Measurements from ENCODE around the gene ARHGAP15. TPM values are rescaled to one million over a fixed set of nuclear protein-coding genes. Genes with fewer than 3 reads are reported as not detected.

Gene ARHGAP15
- total RNA-seq, 1 experiment from 2014 or later, result 0.42 TPM

DNA sequence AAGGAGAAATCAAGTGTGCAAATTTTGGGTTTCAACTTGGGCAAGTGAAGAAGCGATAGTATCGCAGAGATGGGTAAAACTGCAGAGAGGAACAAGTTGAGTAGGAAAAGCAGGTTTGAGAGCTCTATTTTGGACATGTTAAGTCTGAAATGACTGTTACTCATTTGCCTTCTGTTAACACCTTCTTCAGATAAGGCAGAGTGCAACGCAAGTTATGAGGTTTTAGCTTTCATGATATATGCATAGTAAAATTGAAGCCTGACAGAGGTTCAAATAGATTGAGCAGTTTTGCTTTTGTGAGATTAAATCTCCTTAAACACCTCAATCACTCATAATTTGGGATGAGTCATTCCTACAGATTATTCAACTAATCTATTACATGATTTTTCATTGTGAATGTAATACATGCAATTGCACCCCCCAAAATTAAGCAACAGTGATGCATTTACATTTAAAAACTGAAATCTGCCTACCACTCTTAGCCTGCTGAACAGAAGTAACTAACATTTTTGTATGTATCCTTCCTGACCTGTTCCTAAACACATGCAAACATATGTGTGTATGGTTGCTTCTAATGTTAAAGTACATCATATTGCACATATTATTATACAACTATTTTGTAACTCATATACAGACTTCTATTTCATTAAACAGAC is 575.4 kb downstream of the ARHGAP15 start:
- H3K27ac ChIP-seq (ENCODE audit: low read depth, low read length), result no peak overlapping the region
- ChIA-PET RAD21 (ENCODE audit: low non-redundant PET in 1 of 2, low total read pairs in 2 of 2, uncharacterized antibody in 2 of 2, unreplicated experiment in 2 of 2) (no interaction called here), CTCF (no interaction called here), POLR2A (no interaction called here)
- DNase-seq (ENCODE audit: low read depth, low spot score) (no peak), ATAC-seq (no peak)
- H3K36me3 ChIP-seq (ENCODE audit: control insufficient read depth in 1 of 2, insufficient read depth in 2 of 2, low read length in 2 of 2), result no peaks in the 10 kb centered on the region
- no peaks in the 10 kb centered on the region for H3K9me3 ChIP-seq (ENCODE audit: control insufficient read depth in 1 of 2, insufficient read depth in 1 of 2, low read depth in 1 of 2, low read length in 2 of 2)
- no peaks in the 10 kb centered on the region for H3K9me2 ChIP-seq (ENCODE audit: insufficient read depth)
- no peak overlapping the region for H2AFZ ChIP-seq (ENCODE audit: low read depth, low read length, poor library complexity, severe bottlenecking)
- H3K9ac ChIP-seq (ENCODE audit: low read length), result no peak overlapping the region
- no TSS peak for BruUV-seq (replicated peaks)
- no peak overlapping the region for H3K4me3 ChIP-seq (replicated peaks in 1 of 2; ENCODE audit: low read depth in 1 of 2, low read length in 2 of 2)
- H3K4me2 ChIP-seq (ENCODE audit: low read length), result no peak overlapping the region
- H3K4me1 ChIP-seq (ENCODE audit: control insufficient read depth in 1 of 2, insufficient read depth in 2 of 2, low read length in 2 of 2), result no peaks in the 10 kb centered on the region
- H4K20me1 ChIP-seq (ENCODE audit: insufficient read depth), result no peaks in the 10 kb centered on the region
- no peaks in the 10 kb centered on the region for H3K79me2 ChIP-seq (ENCODE audit: insufficient read depth, low read length)
- H3K27me3 ChIP-seq (ENCODE audit: insufficient read depth, low read length), result no peaks in the 10 kb centered on the region
- TF ChIP-seq, protein P1, sequence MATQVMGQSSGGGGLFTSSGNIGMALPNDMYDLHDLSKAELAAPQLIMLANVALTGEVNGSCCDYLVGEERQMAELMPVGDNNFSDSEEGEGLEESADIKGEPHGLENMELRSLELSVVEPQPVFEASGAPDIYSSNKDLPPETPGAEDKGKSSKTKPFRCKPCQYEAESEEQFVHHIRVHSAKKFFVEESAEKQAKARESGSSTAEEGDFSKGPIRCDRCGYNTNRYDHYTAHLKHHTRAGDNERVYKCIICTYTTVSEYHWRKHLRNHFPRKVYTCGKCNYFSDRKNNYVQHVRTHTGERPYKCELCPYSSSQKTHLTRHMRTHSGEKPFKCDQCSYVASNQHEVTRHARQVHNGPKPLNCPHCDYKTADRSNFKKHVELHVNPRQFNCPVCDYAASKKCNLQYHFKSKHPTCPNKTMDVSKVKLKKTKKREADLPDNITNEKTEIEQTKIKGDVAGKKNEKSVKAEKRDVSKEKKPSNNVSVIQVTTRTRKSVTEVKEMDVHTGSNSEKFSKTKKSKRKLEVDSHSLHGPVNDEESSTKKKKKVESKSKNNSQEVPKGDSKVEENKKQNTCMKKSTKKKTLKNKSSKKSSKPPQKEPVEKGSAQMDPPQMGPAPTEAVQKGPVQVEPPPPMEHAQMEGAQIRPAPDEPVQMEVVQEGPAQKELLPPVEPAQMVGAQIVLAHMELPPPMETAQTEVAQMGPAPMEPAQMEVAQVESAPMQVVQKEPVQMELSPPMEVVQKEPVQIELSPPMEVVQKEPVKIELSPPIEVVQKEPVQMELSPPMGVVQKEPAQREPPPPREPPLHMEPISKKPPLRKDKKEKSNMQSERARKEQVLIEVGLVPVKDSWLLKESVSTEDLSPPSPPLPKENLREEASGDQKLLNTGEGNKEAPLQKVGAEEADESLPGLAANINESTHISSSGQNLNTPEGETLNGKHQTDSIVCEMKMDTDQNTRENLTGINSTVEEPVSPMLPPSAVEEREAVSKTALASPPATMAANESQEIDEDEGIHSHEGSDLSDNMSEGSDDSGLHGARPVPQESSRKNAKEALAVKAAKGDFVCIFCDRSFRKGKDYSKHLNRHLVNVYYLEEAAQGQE (IDR thresholded peaks at IDR 0.05; ENCODE audit: low read depth), result no peak
- TF ChIP-seq, protein P2, sequence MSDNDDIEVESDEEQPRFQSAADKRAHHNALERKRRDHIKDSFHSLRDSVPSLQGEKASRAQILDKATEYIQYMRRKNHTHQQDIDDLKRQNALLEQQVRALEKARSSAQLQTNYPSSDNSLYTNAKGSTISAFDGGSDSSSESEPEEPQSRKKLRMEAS (IDR thresholded peaks at IDR 0.05), result no peak
- TF ChIP-seq EZH2phosphoT487 (IDR thresholded peaks at IDR 0.05; ENCODE audit: borderline replicate concordance) (no peak), JUND (IDR thresholded peaks at IDR 0.05) (no peak)
- intact Hi-C loops (cut with micrococcal nuclease), result no loop called here

DNA sequence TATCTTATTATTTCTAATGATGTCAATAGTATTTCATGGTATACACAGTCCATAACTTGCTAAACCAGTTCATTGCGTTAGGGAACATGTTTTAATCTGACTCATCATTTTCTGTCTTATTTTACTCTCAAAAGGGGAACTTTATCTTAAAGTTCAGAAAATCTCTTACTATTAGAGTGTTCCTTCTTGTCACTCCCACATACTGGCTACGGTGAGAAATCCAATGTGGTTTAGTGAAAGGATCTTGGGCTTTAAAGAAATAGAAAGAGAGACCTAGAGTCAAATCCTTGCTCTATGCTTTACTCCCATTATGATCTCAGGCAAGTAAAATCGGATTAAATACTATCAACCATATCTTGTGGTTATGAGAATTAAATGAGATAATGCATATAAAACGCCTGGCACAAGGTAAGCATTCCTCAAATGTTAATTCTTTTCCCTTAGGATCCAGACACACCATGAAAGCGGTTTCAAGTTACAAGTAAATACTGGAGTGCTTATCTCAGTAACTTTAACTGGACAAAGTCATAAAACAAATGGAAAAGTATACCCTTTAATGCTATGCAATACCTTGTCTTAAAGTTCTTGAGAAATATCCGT is 576.0 kb downstream of the ARHGAP15 start:
- H4K20me1 ChIP-seq (ENCODE audit: insufficient read depth), result no peaks in the 10 kb centered on the region
- H3K27ac ChIP-seq (ENCODE audit: low read depth, low read length), result no peak overlapping the region
- BruUV-seq (replicated peaks), result no TSS peak
- POLR2A ChIA-PET, result no interaction called here
- no peaks in the 10 kb centered on the region for H3K9me3 ChIP-seq (ENCODE audit: control insufficient read depth in 1 of 2, insufficient read depth in 1 of 2, low read depth in 1 of 2, low read length in 2 of 2)
- no peak overlapping the region for H3K4me3 ChIP-seq (replicated peaks in 1 of 2; ENCODE audit: low read depth in 1 of 2, low read length in 2 of 2)
- RAD21 ChIA-PET (ENCODE audit: low non-redundant PET in 1 of 2, low total read pairs in 2 of 2, uncharacterized antibody in 2 of 2, unreplicated experiment in 2 of 2), result no interaction called here
- H3K27me3 ChIP-seq (ENCODE audit: insufficient read depth, low read length), result no peaks in the 10 kb centered on the region
- no peaks in the 10 kb centered on the region for H3K79me2 ChIP-seq (ENCODE audit: insufficient read depth, low read length)
- no peaks in the 10 kb centered on the region for H3K9me2 ChIP-seq (ENCODE audit: insufficient read depth)
- H3K4me2 ChIP-seq (ENCODE audit: low read length), result no peak overlapping the region
- CTCF ChIA-PET, result no interaction called here
- ATAC-seq (no peak), DNase-seq (ENCODE audit: low read depth, low spot score) (no peak)
- no peak overlapping the region for H3K9ac ChIP-seq (ENCODE audit: low read length)
- H2AFZ ChIP-seq (ENCODE audit: low read depth, low read length, poor library complexity, severe bottlenecking), result no peak overlapping the region
- intact Hi-C loops (cut with micrococcal nuclease), result no loop called here
- no peaks in the 10 kb centered on the region for H3K36me3 ChIP-seq (ENCODE audit: control insufficient read depth in 1 of 2, insufficient read depth in 2 of 2, low read length in 2 of 2)
- no peaks in the 10 kb centered on the region for H3K4me1 ChIP-seq (ENCODE audit: control insufficient read depth in 1 of 2, insufficient read depth in 2 of 2, low read length in 2 of 2)
- TF ChIP-seq CEBPB (IDR thresholded peaks at IDR 0.05; ENCODE audit: low read depth) (no peak), ZNF274 (IDR thresholded peaks at IDR 0.05; ENCODE audit: low read depth, low read length) (no peak), ZFX (IDR thresholded peaks at IDR 0.05) (no peak), CBX3 (IDR thresholded peaks at IDR 0.05; ENCODE audit: low read depth) (no peak)
